Fibroblast of villous mesenchyme (primary cell): ENCODE data around the gene KLB. TPM values are rescaled to one million over a fixed set of nuclear protein-coding genes. Genes with fewer than 3 reads are reported as not detected.

ENCODE experiments used
- DNase-seq: peaks from one replicate; pipeline ENCODE4 v3.0.0-alpha.2; 2010; ENCODE audit warnings: low read depth
- H3K4me3 ChIP-seq: 2 replicates; pipeline ENCODE4 v1.5.1; 2011; ENCODE audit warnings: low read depth, mild to moderate bottlenecking, low read length
- total RNA-seq: library from RNA; depleted of rRNA; stranded (reverse); fragments of >200 nt; gene quantifications from 2 replicates; pipeline ENCODE4 v1.2.3, GENCODE V29; 2012
- TF ChIP-seq, protein P1 (sequence below): IDR thresholded peaks from 2 replicates; pipeline ENCODE4 v1.5.1; 2012; ENCODE audit warnings: low read depth, mild to moderate bottlenecking, low read length; ENCODE audit not compliant: insufficient read depth

Gene KLB
- total RNA-seq, 1 donor = not detected

GRCh38 chr4:39442998-39443397 lies 36.3 kb downstream of the KLB start:
- DNase-seq = no peak
- H3K4me3 ChIP-seq = no peak overlapping the region
- TF ChIP-seq, protein P1, sequence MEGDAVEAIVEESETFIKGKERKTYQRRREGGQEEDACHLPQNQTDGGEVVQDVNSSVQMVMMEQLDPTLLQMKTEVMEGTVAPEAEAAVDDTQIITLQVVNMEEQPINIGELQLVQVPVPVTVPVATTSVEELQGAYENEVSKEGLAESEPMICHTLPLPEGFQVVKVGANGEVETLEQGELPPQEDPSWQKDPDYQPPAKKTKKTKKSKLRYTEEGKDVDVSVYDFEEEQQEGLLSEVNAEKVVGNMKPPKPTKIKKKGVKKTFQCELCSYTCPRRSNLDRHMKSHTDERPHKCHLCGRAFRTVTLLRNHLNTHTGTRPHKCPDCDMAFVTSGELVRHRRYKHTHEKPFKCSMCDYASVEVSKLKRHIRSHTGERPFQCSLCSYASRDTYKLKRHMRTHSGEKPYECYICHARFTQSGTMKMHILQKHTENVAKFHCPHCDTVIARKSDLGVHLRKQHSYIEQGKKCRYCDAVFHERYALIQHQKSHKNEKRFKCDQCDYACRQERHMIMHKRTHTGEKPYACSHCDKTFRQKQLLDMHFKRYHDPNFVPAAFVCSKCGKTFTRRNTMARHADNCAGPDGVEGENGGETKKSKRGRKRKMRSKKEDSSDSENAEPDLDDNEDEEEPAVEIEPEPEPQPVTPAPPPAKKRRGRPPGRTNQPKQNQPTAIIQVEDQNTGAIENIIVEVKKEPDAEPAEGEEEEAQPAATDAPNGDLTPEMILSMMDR = no peak

- TF ChIP-seq, protein P1 = no peak
- peak overlapping the region; percentile 45 for H3K4me3 ChIP-seq
- DNase-seq = no peak
Measured at GRCh38 chr4:39446483-39446841, 39.7 kb downstream of the KLB start.

DNA sequence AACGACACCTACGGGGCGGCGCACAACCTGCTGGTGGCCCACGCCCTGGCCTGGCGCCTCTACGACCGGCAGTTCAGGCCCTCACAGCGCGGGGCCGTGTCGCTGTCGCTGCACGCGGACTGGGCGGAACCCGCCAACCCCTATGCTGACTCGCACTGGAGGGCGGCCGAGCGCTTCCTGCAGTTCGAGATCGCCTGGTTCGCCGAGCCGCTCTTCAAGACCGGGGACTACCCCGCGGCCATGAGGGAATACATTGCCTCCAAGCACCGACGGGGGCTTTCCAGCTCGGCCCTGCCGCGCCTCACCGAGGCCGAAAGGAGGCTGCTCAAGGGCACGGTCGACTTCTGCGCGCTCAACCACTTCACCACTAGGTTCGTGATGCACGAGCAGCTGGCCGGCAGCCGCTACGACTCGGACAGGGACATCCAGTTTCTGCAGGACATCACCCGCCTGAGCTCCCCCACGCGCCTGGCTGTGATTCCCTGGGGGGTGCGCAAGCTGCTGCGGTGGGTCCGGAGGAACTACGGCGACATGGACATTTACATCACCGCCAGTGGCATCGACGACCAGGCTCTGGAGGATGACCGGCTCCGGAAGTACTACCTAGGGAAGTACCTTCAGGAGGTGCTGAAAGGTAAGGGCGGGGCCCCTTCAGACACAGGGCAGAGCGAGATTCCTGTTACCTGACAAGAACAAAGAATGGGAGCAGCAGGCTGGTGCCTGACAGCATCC lies 40.3 kb downstream of the KLB start:
- peak overlapping the region; percentile 45 for H3K4me3 ChIP-seq
- DNase-seq = peak; percentile 58

GRCh38 chr4:39450618-39451017 lies 43.9 kb downstream of the KLB start:
- no peak for DNase-seq
- no peak overlapping the region for H3K4me3 ChIP-seq
- TF ChIP-seq, protein P1 = no peak

More for the DNA sequence above, 40.3 kb downstream of the KLB start:
- TF ChIP-seq, protein P1 = peak; percentile 38

- no peak for DNase-seq
- TF ChIP-seq, protein P1 = no peak
Measured at GRCh38 chr4:39451423-39452023, 44.8 kb downstream of the KLB start.

GRCh38 chr4:39452153-39452859 lies 45.6 kb downstream of the KLB start:
- TF ChIP-seq, protein P1 = no peak
- no peak for DNase-seq

More at GRCh38 chr4:39451423-39452023, 44.8 kb downstream of the KLB start:
- no peak overlapping the region for H3K4me3 ChIP-seq

More at GRCh38 chr4:39452153-39452859, 45.6 kb downstream of the KLB start:
- H3K4me3 ChIP-seq = no peak overlapping the region
